Right renal cortex interstitium (tissue), 3 donors: ENCODE measurements around the gene FNDC3B. TPM values are rescaled to one million over a fixed set of nuclear protein-coding genes. Genes with fewer than 3 reads are reported as not detected.
"Not testable (repeated sequence)": the region's sequence is repeated elsewhere in the genome, so short reads cannot be mapped to it uniquely, and the experiment has no call there.

ENCODE experiments used
- DNase-seq, 3 donors: peaks; one replicate each; pipeline ENCODE4 v3.0.0-alpha.2; 2013; ENCODE audit warnings: low read depth in 3 of 3, low spot score in 2 of 3
- polyA plus RNA-seq, 3 donors: library from polyadenylated mRNA; unstranded; fragments of 120-200 nt; gene quantifications; one replicate each; pipeline ENCODE4 v1.2.1, GENCODE V29; 2013; ENCODE audit not compliant: insufficient read length in 3 of 3

Gene FNDC3B
- polyA plus RNA-seq, 3 donors = 60.2 to 64.6 (median 62.3) TPM

GRCh38 chr3:172251211-172251610 is 211.8 kb downstream of the FNDC3B start:
- no peak for DNase-seq

- no peak for DNase-seq
Measured at GRCh38 chr3:172253200-172253599, 213.8 kb downstream of the FNDC3B start.

GRCh38 chr3:172254542-172254941 is 215.2 kb downstream of the FNDC3B start:
- no peak for DNase-seq

- not testable (repeated sequence) for DNase-seq
Measured at GRCh38 chr3:172255321-172255720, 215.9 kb downstream of the FNDC3B start.

- no peak for DNase-seq
Measured at GRCh38 chr3:172256101-172256734, 216.8 kb downstream of the FNDC3B start.

- no peak for DNase-seq
Measured at GRCh38 chr3:172257648-172258400, 218.4 kb downstream of the FNDC3B start.

- DNase-seq = no peak
Measured at GRCh38 chr3:172258624-172259023, 219.2 kb downstream of the FNDC3B start.

- no peak for DNase-seq
Measured at GRCh38 chr3:172259111-172259541, 219.7 kb downstream of the FNDC3B start.

- DNase-seq = peak in 1 of 3 donors; percentile 14
Measured at GRCh38 chr3:172259726-172260248, 220.4 kb downstream of the FNDC3B start.

- no peak for DNase-seq
Measured at GRCh38 chr3:172260381-172260780, 221.0 kb downstream of the FNDC3B start.

GRCh38 chr3:172261054-172261453 is 221.7 kb downstream of the FNDC3B start:
- no peak for DNase-seq

GRCh38 chr3:172262991-172263608 is 223.7 kb downstream of the FNDC3B start:
- DNase-seq = no peak

GRCh38 chr3:172263781-172264486 is 224.6 kb downstream of the FNDC3B start:
- DNase-seq = no peak

GRCh38 chr3:172266103-172266502 is 226.7 kb downstream of the FNDC3B start:
- DNase-seq = no peak

GRCh38 chr3:172268425-172268824 is 229.0 kb downstream of the FNDC3B start:
- no peak for DNase-seq

GRCh38 chr3:172268868-172269267 is 229.5 kb downstream of the FNDC3B start:
- no peak for DNase-seq

GRCh38 chr3:172270557-172271166 is 231.3 kb downstream of the FNDC3B start:
- no peak for DNase-seq

GRCh38 chr3:172271386-172271976 is 232.1 kb downstream of the FNDC3B start:
- no peak for DNase-seq

- no peak for DNase-seq
Measured at GRCh38 chr3:172272698-172273097, 233.3 kb downstream of the FNDC3B start.

- no peak for DNase-seq
Measured at GRCh38 chr3:172273378-172273777, 234.0 kb downstream of the FNDC3B start.
